Hematopoietic multipotent progenitor cell treated with erythropoietin and hydrocortisone succinate and interleukin-3 and kit ligand, for 8 days (in vitro differentiated cells): Measurements from ENCODE around the gene ATG2B.
"Not testable (repeated sequence)": the region's sequence is repeated elsewhere in the genome, so short reads cannot be mapped to it uniquely, and the experiment has no call there.

ENCODE experiments used
- DNase-seq: peaks from one replicate; pipeline ENCODE4 v3.0.0-alpha.2; 2015

The ATG2B gene

GRCh38 chr14:96370528-96370927 is 7.4 kb upstream of the ATG2B start:
- DNase-seq, result no peak

GRCh38 chr14:96368534-96368933 is 5.4 kb upstream of the ATG2B start:
- DNase-seq, result no peak

- DNase-seq, result peak; percentile 78
Measured at GRCh38 chr14:96364962-96365361, 1.8 kb upstream of the ATG2B start.

GRCh38 chr14:96363751-96364336 is 703 bp upstream of the ATG2B start:
- peak; percentile 73 for DNase-seq

GRCh38 chr14:96362071-96362964 is 823 bp downstream of the ATG2B start:
- peak; percentile 76 for DNase-seq

- DNase-seq, result no peak
Measured at GRCh38 chr14:96359959-96360358, 3.2 kb downstream of the ATG2B start.

- DNase-seq, result no peak
Measured at GRCh38 chr14:96357216-96357615, 5.9 kb downstream of the ATG2B start.

GRCh38 chr14:96354246-96354645 is 8.9 kb downstream of the ATG2B start:
- DNase-seq, result no peak

GRCh38 chr14:96352708-96353107 is 10.4 kb downstream of the ATG2B start:
- DNase-seq, result no peak

- DNase-seq, result no peak
Measured at GRCh38 chr14:96351986-96352385, 11.2 kb downstream of the ATG2B start.

- DNase-seq, result peak; percentile 43
Measured at GRCh38 chr14:96349286-96350075, 13.7 kb downstream of the ATG2B start.

GRCh38 chr14:96347957-96348356 is 15.2 kb downstream of the ATG2B start:
- DNase-seq, result not testable (repeated sequence)

- no peak for DNase-seq
Measured at GRCh38 chr14:96345669-96346068, 17.5 kb downstream of the ATG2B start.

GRCh38 chr14:96341323-96341722 is 21.8 kb downstream of the ATG2B start:
- DNase-seq, result no peak

- no peak for DNase-seq
Measured at GRCh38 chr14:96338551-96338950, 24.6 kb downstream of the ATG2B start.

GRCh38 chr14:96324219-96324618 is 38.9 kb downstream of the ATG2B start:
- no peak for DNase-seq

GRCh38 chr14:96320605-96321004 is 42.5 kb downstream of the ATG2B start:
- DNase-seq, result no peak

GRCh38 chr14:96318836-96319235 is 44.3 kb downstream of the ATG2B start:
- no peak for DNase-seq

GRCh38 chr14:96316087-96316486 is 47.1 kb downstream of the ATG2B start:
- no peak for DNase-seq

- no peak for DNase-seq
Measured at GRCh38 chr14:96310906-96311305, 52.2 kb downstream of the ATG2B start.

GRCh38 chr14:96309896-96310330 is 53.2 kb downstream of the ATG2B start:
- peak; percentile 13 for DNase-seq

GRCh38 chr14:96309133-96309895 is 53.8 kb downstream of the ATG2B start:
- DNase-seq, result no peak

- no peak for DNase-seq
Measured at GRCh38 chr14:96307434-96307833, 55.7 kb downstream of the ATG2B start.
